Frontal cortex (tissue), 4 donors: ENCODE measurements around the gene LCMT2. TPM values are rescaled to one million over a fixed set of nuclear protein-coding genes. Genes with fewer than 3 reads are reported as not detected.

Experiments used
- DNase-seq, 2 donors: peaks; one replicate each; pipeline ENCODE4 v3.0.0; 2012; ENCODE audit warnings: low spot score in 2 of 2
- FAIRE-seq: peaks from 2 replicates; lab custom pipeline; 2012; peaks lifted over from hg19 to GRCh38; lab: Jason Lieb, UNC
- total RNA-seq: library from RNA; depleted of rRNA; stranded (reverse); fragments of >200 nt; gene quantifications from one replicate; pipeline ENCODE4 v1.2.3, GENCODE V29; 2014
- donor health status: control.
- donor health status: control.
- donor health status: control.

Gene LCMT2
- total RNA-seq, 1 donor from 2014 or later: 17.5 TPM

- FAIRE-seq (no peak), DNase-seq (no peak)
Observed at GRCh38 chr15:43277231-43277823, 53.0 kb downstream of the LCMT2 start.

- no peak for DNase-seq
- FAIRE-seq: no peak
Observed at GRCh38 chr15:43276563-43277200, 53.7 kb downstream of the LCMT2 start.

GRCh38 chr15:43275740-43276562 is 54.4 kb downstream of the LCMT2 start:
- FAIRE-seq (no peak), DNase-seq (no peak)

GRCh38 chr15:43274136-43274535 is 56.2 kb downstream of the LCMT2 start:
- DNase-seq (no peak), FAIRE-seq (no peak)

Other genes starting within 250 kb of the LCMT2 start
- 75.0 TPM for gene UBR1, start 224.5 kb downstream of the LCMT2 start, total RNA-seq
- 47.7 TPM for gene TMEM62, start 197.0 kb downstream of the LCMT2 start, total RNA-seq
- gene CCNDBP1, start 145.2 kb downstream of the LCMT2 start, total RNA-seq: 22.4 TPM
- 2.0 TPM for gene EPB42, start 109.6 kb downstream of the LCMT2 start, total RNA-seq
- gene TGM5, start 63.6 kb downstream of the LCMT2 start, total RNA-seq: not detected
- not detected for gene TGM7, start 28.3 kb downstream of the LCMT2 start, total RNA-seq
- gene ZSCAN29, start 40.5 kb upstream of the LCMT2 start, total RNA-seq: 38.3 TPM
- 22.8 TPM for gene TUBGCP4, start 40.5 kb upstream of the LCMT2 start, total RNA-seq
- 157 TPM for gene TP53BP1, start 162.6 kb upstream of the LCMT2 start, total RNA-seq
- gene MAP1A, start 187.0 kb upstream of the LCMT2 start, total RNA-seq: 24.5 TPM